ENCODE data around the gene SYTL3.
"Not testable (repeated sequence)": the region's sequence is repeated elsewhere in the genome, so short reads cannot be mapped to it uniquely, and the experiment has no call there.

SYTL3 gene

GRCh38 chr6:158686791-158687381 lies 37.0 kb downstream of the SYTL3 start:
- no peak for DNase-seq (ENCODE audit: low read depth in 2 of 3, low spot score in 1 of 3)

- no peak for DNase-seq (ENCODE audit: low read depth in 2 of 3, low spot score in 1 of 3)
These were observed 37.7 kb downstream of the SYTL3 start for GRCh38 chr6:158687506-158687905.

GRCh38 chr6:158688860-158689259 lies 39.0 kb downstream of the SYTL3 start:
- no peak for DNase-seq (ENCODE audit: low read depth in 2 of 3, low spot score in 1 of 3)

- no peak for DNase-seq (ENCODE audit: low read depth in 2 of 3, low spot score in 1 of 3)
These were observed 45.1 kb downstream of the SYTL3 start for GRCh38 chr6:158694913-158695312.

GRCh38 chr6:158697811-158698210 lies 48.0 kb downstream of the SYTL3 start:
- DNase-seq (ENCODE audit: low read depth in 2 of 3, low spot score in 1 of 3): no peak

- no peak for DNase-seq (ENCODE audit: low read depth in 2 of 3, low spot score in 1 of 3)
These were observed 49.1 kb downstream of the SYTL3 start for GRCh38 chr6:158698931-158699330.

- DNase-seq (ENCODE audit: low read depth in 2 of 3, low spot score in 1 of 3): not testable (repeated sequence)
These were observed 51.4 kb downstream of the SYTL3 start for GRCh38 chr6:158701268-158701667.

- no peak for DNase-seq (ENCODE audit: low read depth in 2 of 3, low spot score in 1 of 3)
These were observed 53.4 kb downstream of the SYTL3 start for GRCh38 chr6:158703111-158703836.

GRCh38 chr6:158703837-158704822 lies 54.3 kb downstream of the SYTL3 start:
- DNase-seq (ENCODE audit: low read depth in 2 of 3, low spot score in 1 of 3): peak; percentile 47 to 69 (median 53)

GRCh38 chr6:158705386-158706126 lies 55.7 kb downstream of the SYTL3 start:
- no peak for DNase-seq (ENCODE audit: low read depth in 2 of 3, low spot score in 1 of 3)

- no peak for DNase-seq (ENCODE audit: low read depth in 2 of 3, low spot score in 1 of 3)
These were observed 56.6 kb downstream of the SYTL3 start for GRCh38 chr6:158706369-158706982.

GRCh38 chr6:158707120-158707820 lies 57.4 kb downstream of the SYTL3 start:
- DNase-seq (ENCODE audit: low read depth in 2 of 3, low spot score in 1 of 3): no peak

GRCh38 chr6:158707821-158708195 lies 58.0 kb downstream of the SYTL3 start:
- DNase-seq (ENCODE audit: low read depth in 2 of 3, low spot score in 1 of 3): no peak

GRCh38 chr6:158708239-158708638 lies 58.4 kb downstream of the SYTL3 start:
- DNase-seq (ENCODE audit: low read depth in 2 of 3, low spot score in 1 of 3): no peak

- no peak for DNase-seq (ENCODE audit: low read depth in 2 of 3, low spot score in 1 of 3)
These were observed 60.0 kb downstream of the SYTL3 start for GRCh38 chr6:158709809-158710208.

GRCh38 chr6:158711264-158711663 lies 61.4 kb downstream of the SYTL3 start:
- DNase-seq (ENCODE audit: low read depth in 2 of 3, low spot score in 1 of 3): no peak

- DNase-seq (ENCODE audit: low read depth in 2 of 3, low spot score in 1 of 3): no peak
These were observed 63.6 kb downstream of the SYTL3 start for GRCh38 chr6:158713469-158713868.

- DNase-seq (ENCODE audit: low read depth in 2 of 3, low spot score in 1 of 3): no peak
These were observed 64.9 kb downstream of the SYTL3 start for GRCh38 chr6:158714706-158715105.

- no peak for DNase-seq (ENCODE audit: low read depth in 2 of 3, low spot score in 1 of 3)
These were observed 65.8 kb downstream of the SYTL3 start for GRCh38 chr6:158715330-158716311.

All from stimulated activated CD4-positive, alpha-beta T cell treated with anti-CD3 and anti-CD28 coated beads, Interleukin-12 subunit alpha, Interleukin-12 subunit beta, amount 100 ng/mL, for 48 hours (primary cell).